DMS 273 treated with DMSO at 0.1 percent for 48 hours (cell line): ENCODE results near the gene EDRF1.
"Not testable (repeated sequence)": the region's sequence is repeated elsewhere in the genome, so short reads cannot be mapped to it uniquely, and the experiment has no call there.

ENCODE experiments used
- DNase-seq: peaks from one replicate; lab custom pipeline; 2025; lab: John Stamatoyannopoulos, UW

The EDRF1 gene

GRCh38 chr10:125707541-125708468 lies 11.7 kb upstream of the EDRF1 start:
- DNase-seq: no peak

GRCh38 chr10:125708971-125709503 lies 10.5 kb upstream of the EDRF1 start:
- DNase-seq: no peak

- DNase-seq: no peak
Measured at GRCh38 chr10:125709553-125710474, 9.7 kb upstream of the EDRF1 start.

- no peak for DNase-seq
Measured at GRCh38 chr10:125711110-125711750, 8.3 kb upstream of the EDRF1 start.

- not testable (repeated sequence) for DNase-seq
Measured at GRCh38 chr10:125714728-125715127, 4.8 kb upstream of the EDRF1 start.

- DNase-seq: no peak
Measured at GRCh38 chr10:125720002-125720382, 483 bp downstream of the EDRF1 start.

GRCh38 chr10:125721035-125721434 lies 1.5 kb downstream of the EDRF1 start:
- no peak for DNase-seq

- DNase-seq: no peak
Measured at GRCh38 chr10:125722811-125723210, 3.3 kb downstream of the EDRF1 start.

GRCh38 chr10:125726914-125727313 lies 7.4 kb downstream of the EDRF1 start:
- no peak for DNase-seq

- no peak for DNase-seq
Measured at GRCh38 chr10:125727436-125727835, 7.9 kb downstream of the EDRF1 start.

- DNase-seq: no peak
Measured at GRCh38 chr10:125734148-125734547, 14.6 kb downstream of the EDRF1 start.

GRCh38 chr10:125734823-125735222 lies 15.3 kb downstream of the EDRF1 start:
- no peak for DNase-seq

DNA sequence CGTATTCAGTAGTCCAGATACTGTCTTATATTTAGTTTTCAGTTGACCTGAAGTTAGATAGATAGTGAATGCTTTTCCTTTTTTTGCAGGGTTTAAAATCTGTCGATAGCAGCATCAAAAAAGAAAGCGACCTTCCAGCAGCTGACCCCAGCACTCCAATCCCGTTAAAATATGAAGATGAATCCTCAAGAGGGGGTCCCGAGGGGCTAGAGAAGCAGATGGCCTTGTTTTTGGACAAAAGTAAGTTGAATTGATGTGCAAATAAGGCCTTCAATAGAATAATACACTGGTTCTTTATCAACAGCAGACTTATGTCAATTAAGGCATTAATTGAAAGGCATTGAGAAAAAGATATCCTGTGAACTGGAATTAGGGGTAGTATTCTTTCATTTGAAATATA lies 18.7 kb downstream of the EDRF1 start:
- no peak for DNase-seq

DNA sequence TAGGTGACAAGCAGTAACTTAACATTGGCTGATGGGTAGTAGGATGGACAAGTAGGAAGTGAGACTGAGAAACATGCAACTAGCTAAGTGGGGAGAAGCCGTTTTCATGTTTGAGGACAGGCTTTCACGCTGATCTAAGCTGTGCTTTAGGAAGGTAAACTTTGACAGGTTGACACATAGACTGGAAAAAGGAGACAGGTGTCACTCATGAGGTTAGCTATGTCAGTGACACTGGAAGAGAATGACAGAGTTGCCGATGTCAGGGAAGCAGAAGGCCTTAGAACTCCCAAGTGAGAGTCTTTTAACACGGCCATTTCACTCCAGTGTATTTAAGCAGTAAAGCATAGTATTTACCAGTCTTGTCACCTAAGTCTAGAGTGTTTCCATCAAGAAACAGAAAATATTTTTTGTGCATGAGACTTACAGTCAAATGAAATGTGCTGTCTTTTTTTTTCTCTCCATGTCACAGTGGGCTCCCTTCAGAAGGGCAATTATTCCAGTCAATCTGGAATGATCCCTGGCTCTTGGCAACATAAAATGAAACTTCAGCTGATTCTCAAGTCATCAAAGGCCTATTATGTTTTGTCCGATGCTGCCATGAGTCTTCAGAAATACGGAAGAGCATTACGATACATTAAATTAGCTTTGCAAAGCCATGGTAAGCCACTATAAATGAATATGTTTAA lies 20.6 kb downstream of the EDRF1 start:
- DNase-seq: no peak

- DNase-seq: no peak
Measured at GRCh38 chr10:125742465-125742864, 23.0 kb downstream of the EDRF1 start.

DNA sequence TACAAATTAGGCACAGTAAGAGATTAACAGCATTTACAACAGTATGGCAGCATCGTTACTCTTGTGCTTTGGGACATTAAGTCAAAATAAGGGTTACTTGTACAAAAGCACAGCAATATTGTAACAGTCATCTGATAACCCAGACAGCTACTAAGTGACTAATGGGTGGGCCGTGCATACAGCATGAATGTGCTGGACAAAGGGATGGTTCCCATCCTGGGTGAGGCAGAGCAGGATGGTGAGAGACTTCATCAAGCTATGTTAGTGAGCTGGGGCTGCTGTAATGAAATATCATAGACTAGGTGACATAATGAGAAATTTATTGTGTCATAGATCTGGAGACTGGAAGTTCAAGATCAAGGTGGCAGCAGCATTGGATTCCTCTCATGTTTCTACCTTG lies 25.4 kb downstream of the EDRF1 start:
- DNase-seq: no peak

- DNase-seq: no peak
Measured at GRCh38 chr10:125747417-125747816, 27.9 kb downstream of the EDRF1 start.

DNA sequence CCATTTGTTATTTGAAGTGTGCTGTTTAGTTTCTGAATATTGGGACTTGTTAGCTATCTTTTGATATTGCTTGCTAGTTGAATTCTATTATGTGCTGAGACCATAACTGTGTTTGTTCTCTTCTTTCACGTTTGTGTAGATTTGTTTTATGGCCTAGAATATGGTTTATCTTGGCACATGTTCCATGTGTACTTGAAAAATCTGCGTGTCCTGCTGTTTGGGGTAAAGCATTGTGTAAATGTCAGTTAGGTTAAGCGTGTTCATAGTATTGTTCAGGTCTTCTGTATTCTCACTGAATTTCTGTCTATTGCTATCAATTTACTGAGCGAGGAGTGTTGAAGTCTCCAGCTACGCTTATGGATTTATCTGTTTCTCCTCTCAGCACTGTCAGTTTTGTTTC lies 36.7 kb downstream of the EDRF1 start:
- no peak for DNase-seq

- DNase-seq: no peak
Measured at GRCh38 chr10:125756853-125757487, 37.5 kb downstream of the EDRF1 start.

DNA sequence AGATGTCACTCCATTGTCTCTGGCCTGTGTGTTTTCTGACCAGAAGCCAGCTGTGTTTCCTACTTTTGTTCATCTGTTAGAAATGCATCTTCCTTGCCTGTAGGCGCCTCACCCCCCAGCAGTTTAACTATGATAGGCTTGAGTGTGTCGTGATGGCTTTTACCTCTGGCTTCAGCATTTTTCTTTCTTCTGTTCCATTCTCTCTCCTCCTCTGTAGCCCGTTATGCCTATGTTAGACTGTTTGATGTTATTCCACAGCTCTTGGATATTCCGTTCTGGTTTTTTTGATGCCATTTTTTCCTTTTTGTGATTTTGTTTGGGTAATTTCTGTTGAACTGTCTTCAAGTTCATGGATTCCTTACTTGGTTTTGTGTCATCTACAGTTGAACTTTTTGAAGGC lies 38.2 kb downstream of the EDRF1 start:
- no peak for DNase-seq

- no peak for DNase-seq
Measured at GRCh38 chr10:125761961-125762360, 42.5 kb downstream of the EDRF1 start.
